Superior temporal gyrus (tissue), 1 donor: ENCODE results near the gene FRMPD4.
"Not testable (repeated sequence)": the region's sequence is repeated elsewhere in the genome, so short reads cannot be mapped to it uniquely, and the experiment has no call there.

Experiments
- DNase-seq: peaks from one replicate; pipeline ENCODE4 v3.0.0-alpha.2; 2016; ENCODE audit errors: extremely low spot score

Gene FRMPD4

DNA sequence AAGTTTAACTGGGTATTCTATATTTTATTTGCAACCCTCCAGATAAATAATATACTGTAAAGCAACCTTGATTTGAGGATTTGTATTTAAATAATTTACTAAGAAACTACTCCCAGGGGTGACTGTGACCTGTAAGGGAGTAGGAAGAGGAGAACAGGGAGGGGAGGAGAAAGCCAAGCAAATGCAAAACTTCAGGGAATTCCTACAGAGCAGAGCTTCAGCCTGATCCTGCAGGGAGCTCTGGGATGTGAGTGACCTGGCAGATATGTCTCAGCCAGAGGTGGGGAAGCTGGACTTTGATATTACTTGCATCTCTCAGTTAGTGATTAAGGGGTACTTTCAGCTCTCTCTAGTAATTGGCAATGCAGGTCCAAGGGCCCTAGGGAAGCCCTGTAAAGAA lies 302.0 kb downstream of the FRMPD4 start:
- no peak for DNase-seq

DNA sequence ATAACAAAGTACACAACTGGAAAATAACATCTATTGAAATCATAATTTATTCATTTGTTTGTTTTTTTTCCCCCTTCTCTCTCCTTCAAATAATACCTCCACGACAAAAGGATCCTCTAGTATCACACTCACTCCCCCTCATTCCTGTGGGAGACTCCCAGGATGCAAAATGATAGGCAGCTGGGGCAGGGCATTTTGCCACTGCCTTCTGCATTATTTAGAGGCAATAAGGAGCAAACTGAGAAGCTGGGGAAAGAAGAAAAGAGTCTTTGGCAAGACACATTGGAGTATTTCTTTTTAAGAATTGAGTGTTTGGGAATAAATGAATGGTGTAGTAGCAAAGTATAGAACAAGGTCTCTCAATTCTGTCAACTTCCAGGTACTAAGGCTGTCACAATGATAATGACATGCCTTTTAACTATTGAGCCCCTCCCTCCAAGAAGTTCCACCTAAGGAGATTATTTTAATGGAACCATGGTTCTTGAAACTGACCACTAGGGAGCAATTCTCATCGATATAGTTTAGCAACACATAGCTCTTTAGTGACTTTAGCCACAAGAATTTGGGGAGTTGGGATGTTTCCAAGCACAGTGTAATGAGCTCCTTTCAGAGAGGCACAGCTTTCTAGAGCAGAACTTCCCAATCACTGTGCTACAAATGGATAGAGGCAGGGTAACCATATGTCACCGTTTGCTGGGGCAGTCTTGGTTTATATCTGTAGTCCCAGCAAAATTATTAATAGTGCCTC lies 303.3 kb downstream of the FRMPD4 start:
- DNase-seq, result no peak

- DNase-seq, result no peak
These were observed 305.3 kb downstream of the FRMPD4 start for GRCh38 chrX:12443534-12444098.

- DNase-seq, result no peak
These were observed 308.2 kb downstream of the FRMPD4 start for GRCh38 chrX:12446342-12447075.

GRCh38 chrX:12447448-12448064 lies 309.3 kb downstream of the FRMPD4 start:
- no peak for DNase-seq

DNA sequence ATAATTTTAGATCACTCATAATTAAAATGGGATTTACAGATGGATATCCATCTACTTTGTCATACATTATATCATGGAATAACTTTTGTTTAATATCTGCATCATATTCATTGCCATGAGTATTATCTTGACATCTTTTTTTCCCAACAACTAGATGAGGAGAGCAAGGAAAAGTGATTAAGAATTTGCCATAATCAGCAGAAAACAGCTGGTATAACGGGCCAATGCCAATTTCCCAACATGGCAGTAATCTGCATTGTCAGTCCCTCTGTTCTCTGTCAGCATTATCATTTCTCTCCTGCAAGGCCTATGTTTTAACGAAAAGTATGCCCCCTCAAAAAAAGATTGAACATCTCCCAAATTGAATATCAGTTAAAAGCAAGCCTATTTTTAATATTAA lies 314.0 kb downstream of the FRMPD4 start:
- no peak for DNase-seq

GRCh38 chrX:12460929-12461328 lies 322.7 kb downstream of the FRMPD4 start:
- no peak for DNase-seq

DNA sequence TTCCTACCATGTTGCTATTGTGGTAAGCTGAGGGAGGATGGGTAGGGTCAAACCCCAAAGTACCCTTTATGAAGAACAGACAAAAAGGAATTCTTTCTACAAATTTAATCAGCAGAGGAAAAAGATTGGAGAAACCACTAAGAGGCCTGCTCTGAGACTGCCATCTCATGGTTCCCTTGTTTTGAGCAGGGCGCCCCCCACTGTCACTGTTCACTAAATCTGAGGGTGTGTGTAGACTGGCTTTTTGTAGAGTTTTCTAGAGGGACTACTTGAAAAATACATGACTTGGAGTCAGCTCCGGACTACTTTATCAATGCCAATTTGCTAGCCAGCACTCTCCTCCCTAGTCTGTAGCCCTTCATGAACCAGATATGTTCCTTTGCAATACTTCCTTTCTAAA lies 324.8 kb downstream of the FRMPD4 start:
- DNase-seq, result no peak

- no peak for DNase-seq
These were observed 325.6 kb downstream of the FRMPD4 start for GRCh38 chrX:12463873-12464272.

GRCh38 chrX:12467321-12467720 lies 329.0 kb downstream of the FRMPD4 start:
- DNase-seq, result no peak

DNA sequence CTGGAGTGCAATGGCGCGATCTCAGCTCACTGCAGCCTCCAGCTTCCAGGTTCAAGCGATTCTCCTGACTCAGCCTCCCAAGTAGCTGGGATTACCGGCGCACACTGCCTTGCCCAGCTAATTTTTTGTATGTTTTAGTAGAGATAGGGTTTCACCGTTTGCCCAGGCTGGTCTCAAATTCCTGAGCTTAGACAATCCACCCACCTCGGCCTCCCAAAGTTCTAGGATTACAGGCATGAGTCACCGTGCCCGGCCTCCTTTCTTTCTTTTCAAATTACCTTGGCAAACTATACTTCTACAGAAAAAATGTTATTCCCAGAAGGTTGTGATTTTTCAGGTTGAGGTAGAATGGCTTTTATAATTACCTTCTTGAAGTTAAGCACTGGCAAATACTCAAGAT lies 331.0 kb downstream of the FRMPD4 start:
- no peak for DNase-seq

- DNase-seq, result no peak
These were observed 332.8 kb downstream of the FRMPD4 start for GRCh38 chrX:12471061-12471460.

GRCh38 chrX:12480956-12481355 lies 342.7 kb downstream of the FRMPD4 start:
- no peak for DNase-seq

DNA sequence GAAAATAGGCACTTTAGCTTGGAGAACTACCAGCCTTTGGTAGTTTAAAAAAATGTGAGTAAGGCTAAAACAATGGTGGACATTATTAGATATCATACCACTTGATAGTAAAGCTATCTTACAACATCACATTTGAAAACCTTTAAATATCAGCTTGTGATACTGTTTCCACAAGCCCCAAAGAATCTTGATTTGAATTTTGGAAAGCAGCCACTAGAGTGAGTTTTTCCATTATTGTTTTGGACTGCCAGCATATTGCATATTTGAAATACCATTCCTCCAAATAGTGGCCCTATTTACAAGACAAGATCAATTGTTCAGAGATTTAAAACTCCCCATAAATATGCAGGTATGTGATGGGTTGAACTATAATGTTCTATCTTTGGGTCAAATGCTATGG lies 349.9 kb downstream of the FRMPD4 start:
- no peak for DNase-seq

DNA sequence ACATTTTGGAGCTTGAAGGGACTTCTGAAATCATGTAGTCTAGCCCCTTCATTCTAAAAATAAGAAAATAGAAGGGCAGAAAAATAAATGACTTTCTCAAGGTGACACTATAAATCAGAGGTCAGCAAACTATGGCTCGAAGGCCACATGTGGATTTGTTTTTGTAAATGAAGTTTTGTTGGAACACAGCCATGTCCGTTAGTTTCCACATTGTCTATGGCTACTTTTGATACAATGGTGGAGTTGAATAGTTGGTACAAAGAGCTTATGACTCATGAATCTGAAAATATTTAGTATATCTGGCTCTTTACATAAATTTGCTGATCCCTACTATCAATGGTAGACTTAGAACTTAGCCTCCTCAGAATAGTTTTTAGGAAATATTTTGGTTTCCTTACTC lies 350.5 kb downstream of the FRMPD4 start:
- no peak for DNase-seq

DNA sequence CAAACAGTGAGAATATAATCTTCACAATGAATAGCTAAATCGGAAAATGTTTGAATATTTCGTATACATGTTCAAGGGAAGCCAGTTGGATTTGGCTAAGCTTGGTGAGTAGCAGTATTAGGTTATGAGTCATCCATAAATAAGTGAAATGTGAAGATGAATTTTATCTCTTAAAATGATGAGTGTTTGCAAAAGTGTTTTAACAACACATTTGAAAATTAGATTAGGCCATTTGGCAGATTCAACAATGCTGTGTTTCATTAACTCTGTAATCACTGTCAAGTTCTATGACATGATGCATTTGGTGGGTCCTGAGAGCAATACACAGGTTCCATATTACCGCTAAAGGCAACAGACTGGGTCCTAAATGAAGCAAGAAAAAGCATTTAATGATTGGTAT lies 351.1 kb downstream of the FRMPD4 start:
- no peak for DNase-seq

GRCh38 chrX:12494400-12495138 lies 356.3 kb downstream of the FRMPD4 start:
- DNase-seq, result no peak

DNA sequence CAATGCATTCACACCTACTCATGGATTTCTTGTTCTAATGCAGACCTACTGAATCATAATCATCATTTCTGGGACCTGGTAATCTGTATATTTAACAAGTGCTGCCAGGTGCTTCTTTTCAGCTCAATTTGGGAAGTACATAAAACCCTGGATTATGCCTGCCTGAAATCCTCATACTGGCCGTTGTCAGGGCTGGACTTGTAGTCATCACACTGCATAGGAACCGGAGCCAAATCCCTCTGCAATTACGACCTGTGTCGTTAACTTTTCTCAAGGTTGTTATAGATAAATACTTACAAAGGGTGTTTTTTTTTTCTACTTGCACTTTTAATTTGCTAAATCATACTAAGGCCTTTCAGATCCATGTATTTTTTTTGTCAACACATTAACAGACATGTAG lies 358.1 kb downstream of the FRMPD4 start:
- DNase-seq, result no peak

GRCh38 chrX:12497832-12498591 lies 359.7 kb downstream of the FRMPD4 start:
- DNase-seq, result no peak

GRCh38 chrX:12505127-12505526 lies 366.9 kb downstream of the FRMPD4 start:
- no peak for DNase-seq

DNA sequence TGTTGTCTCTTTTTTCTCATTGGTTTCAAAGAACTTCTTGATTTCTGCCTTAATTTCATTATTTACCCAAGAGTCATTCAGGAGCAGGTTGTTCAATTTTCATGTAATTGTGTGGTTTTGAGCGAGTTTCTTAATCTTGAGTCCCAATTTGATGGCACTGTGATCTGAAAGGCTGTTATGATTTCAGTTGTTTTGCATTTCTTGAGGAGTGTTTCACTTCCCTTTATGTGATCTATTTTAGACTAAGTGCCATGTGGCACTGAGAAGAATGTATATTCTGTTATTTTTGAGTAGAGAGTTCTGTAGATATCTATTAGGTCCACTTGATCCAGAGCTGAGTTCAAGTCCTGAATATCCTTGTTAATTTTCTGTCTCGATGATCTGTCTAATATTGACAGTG lies 377.1 kb downstream of the FRMPD4 start:
- not testable (repeated sequence) for DNase-seq
